Activated CD4-positive, alpha-beta T cell treated with anti-CD3 and anti-CD28 coated beads, Interleukin-2, amount 10 ng/mL, durations not matched to agents 7 days and 5 days (primary cell): ENCODE results near the gene PLCG2. TPM values are rescaled to one million over a fixed set of nuclear protein-coding genes. Genes with fewer than 3 reads are reported as not detected.
"Not testable (repeated sequence)": the region's sequence is repeated elsewhere in the genome, so short reads cannot be mapped to it uniquely, and the experiment has no call there.

Source experiments
- CTCF ChIA-PET: fragments of 350-600 bp; sonication (Branson Sonifier 250); formaldehyde crosslinking; loops from one replicate; lab custom pipeline; 2021; ENCODE audit warnings: antibody characterized with exemption; lab: Charles Lee
- POLR2A ChIA-PET: fragments of 350-600 bp; sonication (Branson Sonifier 250); formaldehyde crosslinking; loops from one replicate; lab custom pipeline; 2021; ENCODE audit warnings: antibody characterized with exemption; lab: Charles Lee
- DNase-seq: peaks from one replicate; pipeline ENCODE4 v3.0.0-alpha.2; 2020
- H3K27ac Mint-ChIP-seq: one replicate; pipeline ENCODE4 v1.8.0; 2021; ENCODE audit warnings: mild to moderate bottlenecking, moderate library complexity, mixed read lengths
- H3K27me3 Mint-ChIP-seq: one replicate; pipeline ENCODE4 v1.8.0; 2021; ENCODE audit warnings: mixed read lengths
- H3K36me3 Mint-ChIP-seq: one replicate; pipeline ENCODE4 v1.8.0; 2021; ENCODE audit warnings: low read depth, mixed read lengths
- H3K4me1 Mint-ChIP-seq: one replicate; pipeline ENCODE4 v1.8.0; 2021; ENCODE audit warnings: mixed read lengths
- H3K4me3 Mint-ChIP-seq: one replicate; pipeline ENCODE4 v1.8.0; 2021; ENCODE audit warnings: mild to moderate bottlenecking, moderate library complexity, mixed read lengths
- H3K9me3 Mint-ChIP-seq: one replicate; pipeline ENCODE4 v1.8.0; 2021; ENCODE audit warnings: mixed read lengths
- total RNA-seq, 2 experiments: library from RNA; stranded (reverse); gene quantifications; one replicate each; pipeline ENCODE4 v1.2.3, GENCODE V29; 2021

PLCG2 gene
- total RNA-seq, 2 experiments from 2014 or later = 2.6 to 3.1 TPM

DNA sequence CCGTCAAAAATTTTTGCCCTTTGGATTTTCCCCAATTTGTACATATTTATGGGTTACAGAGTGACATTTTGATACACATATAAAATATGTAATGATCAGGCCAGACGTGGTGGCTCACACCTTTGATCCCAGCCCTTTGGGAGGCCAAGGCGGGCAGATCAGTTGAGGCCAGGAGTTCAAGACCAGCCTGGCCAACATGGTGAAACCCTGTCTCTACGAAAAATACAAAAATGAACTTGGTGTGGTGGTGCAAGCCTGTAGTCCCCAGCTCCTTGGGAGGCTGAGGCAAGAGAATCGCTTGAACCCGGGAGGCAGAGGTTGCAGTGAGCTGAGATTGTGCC is 37.7 kb upstream of the PLCG2 start:
- H3K27me3 Mint-ChIP-seq, H3K36me3 Mint-ChIP-seq, POLR2A ChIA-PET, DNase-seq, H3K27ac Mint-ChIP-seq, H3K4me3 Mint-ChIP-seq, H3K9me3 Mint-ChIP-seq: not testable (repeated sequence)
- H3K4me1 Mint-ChIP-seq = peaks cover 27% of the 10 kb centered on the region
- CTCF ChIA-PET = interaction anchor here (0.6 to 1.7 kb wide), 4 partner anchors 9 to 374 kb away, joined by 3 to 6 read pairs (median 4); partner anchors contain the start of gene PLCG2

GRCh38 chr16:81744385-81744784 is 34.7 kb upstream of the PLCG2 start:
- no peak overlapping the region for H3K27ac Mint-ChIP-seq
- ChIA-PET POLR2A (no interaction called here), CTCF (interaction anchor here (0.7 to 1.3 kb wide), 2 partner anchors 9 to 528 kb away, joined by 4 to 5 read pairs; no protein-coding TSS in a partner anchor)
- peaks cover 4% of the 10 kb centered on the region for H3K27me3 Mint-ChIP-seq
- peaks cover 3% of the 10 kb centered on the region for H3K9me3 Mint-ChIP-seq
- H3K36me3 Mint-ChIP-seq = no peaks in the 10 kb centered on the region
- H3K4me1 Mint-ChIP-seq = peaks cover 32% of the 10 kb centered on the region
- no peak for DNase-seq
- no peak overlapping the region for H3K4me3 Mint-ChIP-seq

GRCh38 chr16:81744911-81745310 is 34.2 kb upstream of the PLCG2 start:
- H3K27me3 Mint-ChIP-seq = peaks cover 6% of the 10 kb centered on the region
- CTCF ChIA-PET = interaction anchor here (1.3 kb wide), 1 partner anchor 8 kb away, joined by 5 read pairs; no protein-coding TSS in a partner anchor
- DNase-seq = no peak
- H3K4me3 Mint-ChIP-seq = no peak overlapping the region
- no peak overlapping the region for H3K27ac Mint-ChIP-seq
- peaks cover 3% of the 10 kb centered on the region for H3K9me3 Mint-ChIP-seq
- H3K4me1 Mint-ChIP-seq = peaks cover 34% of the 10 kb centered on the region
- POLR2A ChIA-PET = no interaction called here
- no peaks in the 10 kb centered on the region for H3K36me3 Mint-ChIP-seq

DNA sequence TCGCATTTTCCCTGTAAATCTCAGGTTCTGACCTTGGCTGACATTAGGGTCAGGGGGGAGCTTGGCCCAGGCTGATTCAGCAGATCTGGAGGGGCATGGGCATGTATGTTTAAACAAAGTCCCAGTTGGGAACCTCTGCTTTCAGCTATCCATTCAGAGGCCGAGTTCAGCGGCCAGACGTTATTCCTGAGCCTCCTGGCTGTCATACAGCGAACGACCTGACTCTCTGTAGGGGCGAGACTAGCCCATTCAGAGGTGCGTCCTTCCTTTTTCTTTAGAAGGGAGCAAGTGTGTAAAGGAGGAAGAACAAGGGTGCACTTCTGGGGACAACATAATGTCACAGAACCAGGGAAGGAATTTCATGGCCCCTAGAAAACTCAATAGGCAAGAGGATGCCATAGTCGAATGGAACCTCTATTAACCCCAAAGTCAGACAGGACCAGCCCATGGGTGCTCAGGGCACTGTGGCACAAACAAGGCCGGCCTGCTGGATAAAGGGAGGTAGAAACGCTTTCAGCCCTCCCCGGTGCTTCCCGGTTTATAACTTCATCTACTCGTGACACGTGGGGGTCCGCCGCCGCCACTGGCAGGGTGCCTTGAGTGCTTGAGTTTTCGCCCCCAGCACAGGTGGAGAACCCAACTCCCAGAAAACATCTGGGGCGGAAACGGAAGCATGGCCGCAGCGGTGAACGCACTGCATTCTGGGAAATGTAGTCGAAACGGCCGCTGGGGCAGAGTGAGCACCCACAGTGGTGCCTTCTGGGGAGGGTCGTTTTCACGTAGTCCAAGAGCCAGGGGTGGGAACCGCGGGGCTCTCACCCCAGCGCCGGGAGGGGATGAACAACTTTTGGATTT is 33.2 kb upstream of the PLCG2 start:
- H3K27ac Mint-ChIP-seq = peak overlapping the region; percentile 89
- H3K27me3 Mint-ChIP-seq = peaks cover 7% of the 10 kb centered on the region
- POLR2A ChIA-PET = no interaction called here

DNA sequence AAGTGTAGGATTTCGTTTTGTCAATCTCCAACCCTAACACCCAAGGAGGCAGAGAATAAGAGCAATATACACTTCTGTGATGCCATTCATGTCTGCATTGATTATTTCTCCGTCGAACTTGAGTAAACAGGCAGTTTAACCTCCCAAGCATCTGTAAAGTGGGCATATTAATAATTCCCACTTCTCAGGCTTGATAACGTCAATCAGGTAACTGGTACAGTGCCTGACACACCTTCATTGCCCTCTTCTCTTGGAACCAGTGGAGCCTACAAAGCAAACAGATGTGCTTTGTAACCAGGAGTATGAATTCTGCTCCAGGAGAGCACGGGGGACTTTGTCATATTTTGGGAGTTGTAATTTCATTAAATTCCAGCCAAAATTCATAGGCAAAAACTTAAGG is 32.5 kb upstream of the PLCG2 start:
- peak overlapping the region; percentile 65 for H3K4me3 Mint-ChIP-seq
- peaks cover 3% of the 10 kb centered on the region for H3K9me3 Mint-ChIP-seq
- peaks cover 28% of the 10 kb centered on the region for H3K4me1 Mint-ChIP-seq
- H3K36me3 Mint-ChIP-seq = no peaks in the 10 kb centered on the region
- CTCF ChIA-PET = interaction anchor here (1.0 kb wide), 1 partner anchor 13 kb away, joined by 3 read pairs; no protein-coding TSS in a partner anchor
- DNase-seq = no peak
- no peak overlapping the region for H3K27ac Mint-ChIP-seq
- POLR2A ChIA-PET = no interaction called here
- H3K27me3 Mint-ChIP-seq = peaks cover 7% of the 10 kb centered on the region

More for the DNA sequence above, 33.2 kb upstream of the PLCG2 start:
- CTCF ChIA-PET = interaction anchor here (1.0 kb wide), 1 partner anchor 13 kb away, joined by 3 read pairs; no protein-coding TSS in a partner anchor
- peaks cover 3% of the 10 kb centered on the region for H3K9me3 Mint-ChIP-seq
- peak; percentile 81 for DNase-seq
- H3K36me3 Mint-ChIP-seq = no peaks in the 10 kb centered on the region
- H3K4me1 Mint-ChIP-seq = peaks cover 29% of the 10 kb centered on the region
- H3K4me3 Mint-ChIP-seq = peak overlapping the region; percentile 65

DNA sequence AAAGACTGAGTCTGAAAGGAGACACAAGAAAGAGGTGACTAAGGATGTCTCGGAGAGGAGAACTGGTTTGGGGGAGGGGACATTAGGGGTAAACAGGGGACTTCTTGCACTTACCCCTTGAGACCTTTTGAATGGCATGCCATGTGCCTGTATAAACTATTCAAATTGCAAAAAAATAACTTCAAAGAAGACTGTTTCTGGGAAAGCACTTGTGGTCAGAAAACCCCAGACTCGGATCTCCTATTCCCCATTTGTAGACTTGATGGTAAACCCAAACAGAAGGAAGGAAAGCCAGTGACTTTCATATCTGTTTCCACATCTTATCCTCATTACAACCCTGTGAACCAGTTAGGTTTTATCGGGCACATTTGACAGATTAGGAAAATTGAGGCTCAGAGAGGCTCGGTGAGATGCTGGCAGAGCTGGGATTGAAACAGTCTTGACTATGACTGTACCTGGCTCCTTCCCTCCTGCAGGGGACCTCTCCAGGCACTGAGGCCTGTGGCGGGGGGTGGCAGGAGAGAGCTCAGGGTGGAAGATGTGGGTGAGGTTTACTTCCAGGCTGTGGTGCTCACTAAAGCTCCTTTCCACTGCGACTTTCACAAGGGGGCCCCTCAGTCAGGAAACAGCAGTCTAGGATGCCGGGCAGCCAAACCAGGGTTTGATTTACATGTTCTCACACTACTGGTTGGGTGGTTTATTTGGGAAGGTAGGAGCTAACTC is 30.5 kb upstream of the PLCG2 start:
- ChIA-PET POLR2A (no interaction called here), CTCF (interaction anchor here (0.8 to 1.5 kb wide), 4 partner anchors 18 to 434 kb away, joined by 3 to 9 read pairs (median 4); partner anchors contain the start of gene GAN)
- H3K4me3 Mint-ChIP-seq = no peak overlapping the region
- H3K4me1 Mint-ChIP-seq = peaks cover 32% of the 10 kb centered on the region
- no peaks in the 10 kb centered on the region for H3K36me3 Mint-ChIP-seq
- peaks cover 3% of the 10 kb centered on the region for H3K9me3 Mint-ChIP-seq
- peaks cover 7% of the 10 kb centered on the region for H3K27me3 Mint-ChIP-seq
- DNase-seq = no peak
- H3K27ac Mint-ChIP-seq = no peak overlapping the region

GRCh38 chr16:81752225-81752875 is 26.7 kb upstream of the PLCG2 start:
- ChIA-PET POLR2A (no interaction called here), CTCF (interaction anchor here (0.7 to 1.4 kb wide), 5 partner anchors 8 to 22 kb away, joined by 3 to 5 read pairs (median 4); no protein-coding TSS in a partner anchor)
- no peak for DNase-seq
- H3K36me3 Mint-ChIP-seq = no peaks in the 10 kb centered on the region
- no peak overlapping the region for H3K4me3 Mint-ChIP-seq
- H3K27me3 Mint-ChIP-seq = peaks cover 7% of the 10 kb centered on the region
- H3K9me3 Mint-ChIP-seq = no peaks in the 10 kb centered on the region
- H3K27ac Mint-ChIP-seq = peak overlapping the region; percentile 2
- H3K4me1 Mint-ChIP-seq = peaks cover 25% of the 10 kb centered on the region

DNA sequence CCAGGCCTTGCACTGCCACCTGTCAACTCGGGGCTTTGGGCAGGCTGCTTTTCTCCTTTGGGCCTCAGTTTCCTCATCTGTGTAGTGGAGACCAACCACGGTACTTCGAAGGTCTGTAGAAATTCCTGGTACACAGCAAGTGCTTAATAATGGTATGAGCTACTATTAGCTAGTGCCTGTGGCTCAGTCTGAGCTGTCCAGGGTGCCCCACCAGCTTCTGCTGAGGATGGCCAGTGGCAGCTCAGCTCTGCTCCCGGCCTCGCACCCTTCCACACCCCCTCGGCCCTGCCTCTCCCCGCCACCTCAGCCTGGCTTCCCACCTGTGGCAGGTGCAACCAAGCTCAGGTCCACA is 26.2 kb upstream of the PLCG2 start:
- Mint-ChIP-seq H3K4me1 (peaks cover 20% of the 10 kb centered on the region), H3K36me3 (no peaks in the 10 kb centered on the region), H3K27me3 (peaks cover 7% of the 10 kb centered on the region), H3K4me3 (no peak overlapping the region), H3K9me3 (no peaks in the 10 kb centered on the region), H3K27ac (no peak overlapping the region)
- POLR2A ChIA-PET = no interaction called here
- DNase-seq = no peak
- CTCF ChIA-PET = interaction anchor here (0.7 to 1.4 kb wide), 3 partner anchors 9 to 23 kb away, joined by 4 to 5 read pairs (median 5); no protein-coding TSS in a partner anchor

DNA sequence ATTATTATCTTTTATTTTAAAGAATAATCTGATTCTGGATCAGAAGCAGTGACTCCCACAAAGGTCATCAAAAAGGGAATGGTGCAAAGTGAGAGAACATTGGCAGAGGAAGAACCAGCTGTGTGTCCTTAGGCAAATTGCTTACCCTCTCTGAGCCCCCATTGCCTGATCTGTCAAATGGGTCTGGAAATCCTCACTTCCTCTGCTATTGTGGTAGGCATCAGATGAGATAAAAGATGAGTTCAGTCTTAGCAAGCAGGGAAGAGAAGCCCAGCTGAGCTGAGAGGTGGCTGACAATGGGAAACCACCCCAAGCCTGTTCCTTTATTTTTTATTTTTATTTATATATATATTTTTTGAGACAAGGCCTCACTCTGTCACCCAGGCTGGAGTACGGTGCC is 24.2 kb upstream of the PLCG2 start:
- no peak for DNase-seq
- POLR2A ChIA-PET = no interaction called here
- CTCF ChIA-PET = interaction anchor here (0.6 kb wide), 1 partner anchor 410 kb away, joined by 3 read pairs; no protein-coding TSS in a partner anchor
- Mint-ChIP-seq H3K4me3 (no peak overlapping the region), H3K27me3 (peaks cover 6% of the 10 kb centered on the region), H3K9me3 (no peaks in the 10 kb centered on the region), H3K36me3 (no peaks in the 10 kb centered on the region), H3K27ac (no peak overlapping the region), H3K4me1 (peaks cover 8% of the 10 kb centered on the region)

- POLR2A ChIA-PET = no interaction called here
- no peaks in the 10 kb centered on the region for H3K36me3 Mint-ChIP-seq
Measured at GRCh38 chr16:81755915-81756614, 23.0 kb upstream of the PLCG2 start.

GRCh38 chr16:81756615-81757356 is 22.3 kb upstream of the PLCG2 start:
- no peak overlapping the region for H3K4me3 Mint-ChIP-seq
- ChIA-PET POLR2A (no interaction called here), CTCF (interaction anchor here (0.7 to 1.8 kb wide), 5 partner anchors 11 to 721 kb away, joined by 3 to 5 read pairs (median 3); partner anchors contain the start of gene ATMIN)
- no peak for DNase-seq
- H3K36me3 Mint-ChIP-seq = no peaks in the 10 kb centered on the region
- peaks cover 5% of the 10 kb centered on the region for H3K27me3 Mint-ChIP-seq
- no peak overlapping the region for H3K27ac Mint-ChIP-seq
- H3K4me1 Mint-ChIP-seq = peaks cover 8% of the 10 kb centered on the region
- no peaks in the 10 kb centered on the region for H3K9me3 Mint-ChIP-seq

More at GRCh38 chr16:81755915-81756614, 23.0 kb upstream of the PLCG2 start:
- H3K27ac Mint-ChIP-seq = no peak overlapping the region
- H3K27me3 Mint-ChIP-seq = peaks cover 5% of the 10 kb centered on the region
- peaks cover 8% of the 10 kb centered on the region for H3K4me1 Mint-ChIP-seq
- CTCF ChIA-PET = interaction anchor here (1.0 to 1.8 kb wide), 4 partner anchors 12 to 354 kb away, joined by 3 to 5 read pairs (median 4); no protein-coding TSS in a partner anchor
- no peaks in the 10 kb centered on the region for H3K9me3 Mint-ChIP-seq
- H3K4me3 Mint-ChIP-seq = no peak overlapping the region
- no peak for DNase-seq
